Nephron progenitor cell (in vitro differentiated cells): ENCODE data around the gene AGBL4.
"Not testable (repeated sequence)": the region's sequence is repeated elsewhere in the genome, so short reads cannot be mapped to it uniquely, and the experiment has no call there.

ENCODE experiments used
- DNase-seq: peaks from one replicate; pipeline ENCODE4 v3.0.0; 2021
- H3K27ac Mint-ChIP-seq: 2 replicates; pipeline ENCODE4 v1.8.0; 2021; ENCODE audit warnings: mild to moderate bottlenecking, moderate library complexity, mixed read lengths
- H3K27me3 Mint-ChIP-seq: 2 replicates; pipeline ENCODE4 v1.8.0; 2021; ENCODE audit warnings: mild to moderate bottlenecking, low read depth, mixed read lengths; ENCODE audit not compliant: poor library complexity
- H3K36me3 Mint-ChIP-seq: 2 replicates; pipeline ENCODE4 v1.8.0; 2021; ENCODE audit warnings: low read depth, mixed read lengths
- H3K4me1 Mint-ChIP-seq: 2 replicates; pipeline ENCODE4 v1.8.0; 2021; ENCODE audit warnings: mixed read lengths
- H3K4me3 Mint-ChIP-seq: 2 replicates; pipeline ENCODE4 v1.8.0; 2021; ENCODE audit warnings: mild to moderate bottlenecking, moderate library complexity, mixed read lengths
- H3K9me3 Mint-ChIP-seq: 2 replicates; pipeline ENCODE4 v1.8.0; 2021; ENCODE audit warnings: mild to moderate bottlenecking, moderate library complexity, mixed read lengths
- TF ChIP-seq, protein P1 (sequence below): fragments of 200-600 bp; sonication (generic); IDR thresholded peaks from 2 replicates; pipeline ENCODE4 v1.5.0; 2021; ENCODE audit warnings: antibody characterized with exemption

The AGBL4 gene

DNA sequence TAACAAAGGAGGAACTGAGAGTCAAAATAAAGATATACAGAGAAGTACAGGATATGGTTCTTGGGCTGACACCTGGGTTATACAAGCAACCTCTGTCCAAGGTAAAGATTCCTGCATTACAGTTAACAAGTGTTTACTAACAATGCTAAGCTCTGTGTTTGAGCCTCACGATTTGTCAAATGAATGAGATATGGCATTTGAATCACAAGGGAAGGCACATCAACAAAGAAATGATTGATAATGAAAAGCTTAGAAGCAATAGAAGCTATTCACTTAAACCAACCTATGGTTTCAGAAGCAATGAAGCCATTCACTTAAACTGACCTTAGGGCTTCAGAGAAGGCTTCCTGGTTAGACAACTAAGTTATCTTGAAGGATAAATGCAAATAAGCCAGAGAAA is 199.5 kb downstream of the AGBL4 start:
- no peak overlapping the region for H3K4me3 Mint-ChIP-seq
- DNase-seq = no peak
- no peaks in the 10 kb centered on the region for H3K4me1 Mint-ChIP-seq
- TF ChIP-seq, protein P1, sequence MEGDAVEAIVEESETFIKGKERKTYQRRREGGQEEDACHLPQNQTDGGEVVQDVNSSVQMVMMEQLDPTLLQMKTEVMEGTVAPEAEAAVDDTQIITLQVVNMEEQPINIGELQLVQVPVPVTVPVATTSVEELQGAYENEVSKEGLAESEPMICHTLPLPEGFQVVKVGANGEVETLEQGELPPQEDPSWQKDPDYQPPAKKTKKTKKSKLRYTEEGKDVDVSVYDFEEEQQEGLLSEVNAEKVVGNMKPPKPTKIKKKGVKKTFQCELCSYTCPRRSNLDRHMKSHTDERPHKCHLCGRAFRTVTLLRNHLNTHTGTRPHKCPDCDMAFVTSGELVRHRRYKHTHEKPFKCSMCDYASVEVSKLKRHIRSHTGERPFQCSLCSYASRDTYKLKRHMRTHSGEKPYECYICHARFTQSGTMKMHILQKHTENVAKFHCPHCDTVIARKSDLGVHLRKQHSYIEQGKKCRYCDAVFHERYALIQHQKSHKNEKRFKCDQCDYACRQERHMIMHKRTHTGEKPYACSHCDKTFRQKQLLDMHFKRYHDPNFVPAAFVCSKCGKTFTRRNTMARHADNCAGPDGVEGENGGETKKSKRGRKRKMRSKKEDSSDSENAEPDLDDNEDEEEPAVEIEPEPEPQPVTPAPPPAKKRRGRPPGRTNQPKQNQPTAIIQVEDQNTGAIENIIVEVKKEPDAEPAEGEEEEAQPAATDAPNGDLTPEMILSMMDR = no peak
- no peaks in the 10 kb centered on the region for H3K36me3 Mint-ChIP-seq
- no peaks in the 10 kb centered on the region for H3K27me3 Mint-ChIP-seq
- peaks cover 85% of the 10 kb centered on the region for H3K9me3 Mint-ChIP-seq
- H3K27ac Mint-ChIP-seq = no peak overlapping the region

DNA sequence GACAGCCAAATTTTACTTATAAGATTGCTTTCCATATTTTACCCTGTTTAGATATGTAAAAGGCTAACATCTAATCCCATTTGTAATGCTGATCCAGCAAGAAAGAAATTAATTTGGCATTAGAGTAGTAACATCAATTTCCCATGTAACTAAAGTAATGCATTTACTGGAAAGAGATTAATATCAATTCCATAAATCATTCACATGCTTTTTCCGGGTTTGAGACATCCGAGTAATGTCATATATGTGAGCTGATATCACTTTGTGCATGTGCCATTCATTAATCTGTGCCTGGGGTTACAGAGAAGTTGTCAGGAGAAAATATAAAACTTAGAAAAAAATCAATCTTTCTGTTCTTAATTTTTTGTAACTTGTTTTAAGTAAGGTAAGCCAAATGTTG is 206.1 kb downstream of the AGBL4 start:
- H3K4me3 Mint-ChIP-seq = no peak overlapping the region
- no peak for DNase-seq
- no peaks in the 10 kb centered on the region for H3K36me3 Mint-ChIP-seq
- H3K27ac Mint-ChIP-seq = no peak overlapping the region
- no peaks in the 10 kb centered on the region for H3K4me1 Mint-ChIP-seq
- H3K27me3 Mint-ChIP-seq = peaks cover 4% of the 10 kb centered on the region
- TF ChIP-seq, protein P1 = no peak
- H3K9me3 Mint-ChIP-seq = peaks cover 77% of the 10 kb centered on the region

DNA sequence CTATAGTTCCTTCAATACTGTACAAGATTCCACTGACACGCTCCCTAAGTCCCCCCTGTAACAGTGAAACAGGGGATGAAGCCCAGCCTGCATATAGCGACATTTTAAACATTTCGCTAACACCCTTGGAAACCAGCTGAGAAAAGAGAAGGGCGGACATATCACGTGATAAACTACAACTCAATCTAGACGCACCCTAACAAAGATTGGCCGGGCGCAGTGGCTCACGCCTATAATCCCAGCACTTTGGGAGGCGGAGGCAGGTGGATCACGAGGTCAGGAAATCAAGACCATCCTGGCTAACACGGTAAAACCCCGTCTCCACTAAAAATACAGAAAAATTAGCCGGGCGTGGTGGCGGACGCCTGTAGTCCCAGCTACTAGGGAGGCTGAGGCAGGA is 236.7 kb downstream of the AGBL4 start:
- H3K4me1 Mint-ChIP-seq, H3K27me3 Mint-ChIP-seq, H3K27ac Mint-ChIP-seq: not testable (repeated sequence)

DNA sequence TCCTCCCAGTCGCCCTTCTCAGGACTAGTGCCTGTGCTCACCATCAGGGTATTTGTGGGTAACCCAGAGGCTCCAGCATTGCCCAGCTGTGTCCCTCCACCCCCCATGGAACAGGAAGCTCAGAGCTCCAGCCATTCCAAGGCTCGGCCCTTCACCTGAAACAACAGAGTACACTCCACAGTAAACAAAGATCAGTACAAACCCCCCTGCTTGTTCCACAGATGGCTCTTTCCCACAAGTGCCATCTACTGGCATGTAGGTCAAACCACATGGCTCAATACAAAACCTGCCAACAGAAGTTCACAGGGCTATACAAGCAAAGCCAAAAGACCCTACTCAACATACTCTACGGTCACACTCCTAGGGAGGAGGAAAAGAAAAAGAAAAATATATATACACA is 258.7 kb downstream of the AGBL4 start:
- DNase-seq = no peak
- H3K4me1 Mint-ChIP-seq = no peaks in the 10 kb centered on the region
- peaks cover 2% of the 10 kb centered on the region for H3K27me3 Mint-ChIP-seq
- TF ChIP-seq, protein P1 = no peak
- H3K27ac Mint-ChIP-seq = no peak overlapping the region
- H3K4me3 Mint-ChIP-seq = no peak overlapping the region
- H3K9me3 Mint-ChIP-seq = peaks cover 91% of the 10 kb centered on the region
- H3K36me3 Mint-ChIP-seq = no peaks in the 10 kb centered on the region

More for the DNA sequence above, 236.7 kb downstream of the AGBL4 start:
- not testable (repeated sequence) for H3K36me3 Mint-ChIP-seq, H3K4me3 Mint-ChIP-seq, DNase-seq
- H3K9me3 Mint-ChIP-seq = peaks cover 69% of the 10 kb centered on the region

DNA sequence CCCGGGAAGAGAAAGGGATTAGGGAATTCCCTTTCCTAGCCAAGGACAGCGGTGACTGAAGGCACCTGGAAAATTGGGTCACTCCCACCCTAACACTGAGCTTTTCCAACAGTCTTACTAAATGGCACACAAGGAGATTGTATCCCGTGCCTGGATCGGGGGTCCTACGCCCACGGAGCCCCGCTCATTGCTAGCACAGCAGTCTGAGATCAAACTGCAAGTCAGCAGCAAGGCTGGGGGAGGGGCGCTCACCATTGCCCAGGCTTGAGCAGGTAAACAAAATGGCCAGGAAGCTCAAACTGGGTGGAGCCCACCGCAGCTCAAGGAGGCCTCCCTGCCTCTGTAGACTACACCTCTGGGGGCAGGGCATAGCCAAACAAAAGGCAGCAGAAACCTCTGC is 285.6 kb downstream of the AGBL4 start:
- not testable (repeated sequence) for DNase-seq

DNA sequence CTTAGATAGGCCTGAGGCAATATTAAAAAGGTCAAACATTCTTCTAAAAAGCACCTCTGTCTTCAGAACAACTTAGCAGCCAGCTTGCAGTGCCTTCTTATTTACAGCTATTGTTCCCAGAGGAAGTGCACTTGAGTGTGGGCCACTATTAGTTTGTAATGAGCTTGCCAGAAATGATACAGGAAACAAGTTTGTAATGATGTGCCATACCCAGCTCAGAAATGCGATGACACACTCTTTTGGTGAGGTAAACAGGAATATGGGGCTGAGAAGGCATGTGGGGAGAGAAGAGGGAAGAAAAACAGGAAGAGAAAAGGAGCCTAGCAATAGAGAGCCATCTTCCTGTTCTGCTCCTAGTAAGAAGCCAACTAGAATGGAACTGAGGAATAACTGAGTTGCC is 295.4 kb downstream of the AGBL4 start:
- Mint-ChIP-seq H3K27ac (no peak overlapping the region), H3K9me3 (peaks cover 77% of the 10 kb centered on the region), H3K27me3 (peaks cover 2% of the 10 kb centered on the region), H3K4me1 (no peaks in the 10 kb centered on the region), H3K36me3 (no peaks in the 10 kb centered on the region), H3K4me3 (no peak overlapping the region)
- DNase-seq = no peak
- TF ChIP-seq, protein P1 = no peak

More for the DNA sequence above, 285.6 kb downstream of the AGBL4 start:
- not testable (repeated sequence) for H3K36me3 Mint-ChIP-seq, H3K27me3 Mint-ChIP-seq, H3K4me1 Mint-ChIP-seq, H3K27ac Mint-ChIP-seq, H3K4me3 Mint-ChIP-seq
- peaks cover 80% of the 10 kb centered on the region for H3K9me3 Mint-ChIP-seq

DNA sequence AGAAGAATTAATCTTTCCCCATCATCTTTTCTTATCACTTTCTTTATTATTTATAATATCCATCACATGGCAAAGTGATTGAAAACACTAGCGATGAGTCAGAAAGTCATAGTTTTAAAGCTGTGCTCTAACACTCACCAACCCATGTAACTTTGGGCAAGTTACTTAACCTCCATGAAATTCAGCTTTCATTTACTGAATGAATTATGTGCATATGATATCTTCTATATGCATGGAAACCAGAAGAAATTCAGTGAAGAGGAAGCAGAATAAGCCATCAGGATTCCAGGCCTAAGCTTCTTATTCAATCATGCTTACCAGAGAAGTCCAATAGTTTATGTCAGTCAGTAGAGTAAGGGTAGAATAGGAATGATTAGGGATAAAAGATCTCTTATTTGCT is 300.1 kb downstream of the AGBL4 start:
- no peak for DNase-seq
- Mint-ChIP-seq H3K36me3 (no peaks in the 10 kb centered on the region), H3K9me3 (peaks cover 76% of the 10 kb centered on the region), H3K4me3 (no peak overlapping the region), H3K27ac (no peak overlapping the region), H3K4me1 (no peaks in the 10 kb centered on the region), H3K27me3 (no peaks in the 10 kb centered on the region)
- TF ChIP-seq, protein P1 = no peak
